OCI-LY1 (cell line): Measurements from ENCODE around the gene PSTPIP1.
A peak's percentile ranks its signal among the peaks of the same experiment; 100 is the strongest.

Source experiments
- H2AFZ ChIP-seq: fragments of 200-600 bp; sonication (generic), shearing (Covaris generic); 2 replicates; pipeline ENCODE4 v1.6.0; 2014; ENCODE audit warnings: antibody characterized with exemption, mild to moderate bottlenecking, low read length
- H3F3A ChIP-seq: fragments of 200-600 bp; sonication (generic), shearing (Covaris generic); 2 replicates; pipeline ENCODE4 v1.6.0; 2014; ENCODE audit warnings: mild to moderate bottlenecking, antibody characterized with exemption, low read length, moderate library complexity; ENCODE audit not compliant: insufficient read depth
- H3K27ac ChIP-seq: fragments of 200-600 bp; sonication (generic); 2 replicates; pipeline ENCODE4 v1.5.1; 2014; ENCODE audit warnings: low read length, mixed run types, mild to moderate bottlenecking, low read depth; ENCODE audit not compliant: poor library complexity, severe bottlenecking
- H3K27me3 ChIP-seq: fragments of 200-600 bp; sonication (generic); 2 replicates; pipeline ENCODE4 v1.6.0; 2014; ENCODE audit warnings: antibody characterized with exemption, mild to moderate bottlenecking, low read length, moderate library complexity; ENCODE audit not compliant: insufficient read depth
- H3K36me3 ChIP-seq: fragments of 200-600 bp; sonication (generic); 2 replicates; pipeline ENCODE4 v1.6.1; 2014; ENCODE audit warnings: mild to moderate bottlenecking, antibody characterized with exemption, low read length, moderate library complexity, mixed read lengths; ENCODE audit not compliant: insufficient read depth
- H3K4me1 ChIP-seq: fragments of 200-600 bp; sonication (generic); 2 replicates; pipeline ENCODE4 v1.5.1; 2014; ENCODE audit warnings: mild to moderate bottlenecking, low read length, moderate library complexity; ENCODE audit not compliant: insufficient read depth, severe bottlenecking
- H3K4me2 ChIP-seq: fragments of 200-600 bp; sonication (generic), shearing (Covaris generic); 2 replicates; pipeline ENCODE4 v1.6.1; 2014; ENCODE audit warnings: low read length
- H3K4me3 ChIP-seq: fragments of 200-600 bp; sonication (generic); 2 replicates; pipeline ENCODE4 v1.5.1; 2014; ENCODE audit warnings: low read length, low read depth, mild to moderate bottlenecking, mixed read lengths; ENCODE audit not compliant: poor library complexity, severe bottlenecking
- H3K79me2 ChIP-seq: fragments of 200-600 bp; shearing (Covaris generic); 2 replicates; pipeline ENCODE4 v1.6.1; 2016; ENCODE audit warnings: mixed run types, low read length, mixed read lengths; ENCODE audit not compliant: insufficient read depth
- H3K9ac ChIP-seq: fragments of 200-600 bp; sonication (generic), shearing (Covaris generic); 2 replicates; pipeline ENCODE4 v1.6.1; 2014; ENCODE audit warnings: mild to moderate bottlenecking, low read length, mixed read lengths
- H3K9me2 ChIP-seq: fragments of 200-600 bp; sonication (generic), shearing (Covaris generic); 2 replicates; pipeline ENCODE4 v1.6.1; 2014; ENCODE audit warnings: low read depth, mild to moderate bottlenecking, low read length, mixed read lengths
- H3K9me3 ChIP-seq: fragments of 200-600 bp; shearing (Covaris generic); 2 replicates; pipeline ENCODE4 v1.6.1; 2014; ENCODE audit warnings: low read length, mixed read lengths
- H4K20me1 ChIP-seq: fragments of 200-600 bp; sonication (generic), shearing (Covaris generic); 2 replicates; pipeline ENCODE4 v1.6.0; 2016; ENCODE audit warnings: mild to moderate bottlenecking, low read length; ENCODE audit not compliant: insufficient read depth
- CTCF ChIP-seq: fragments of 200-600 bp; sonication (generic), shearing (Covaris generic); IDR thresholded peaks from 2 replicates; pipeline ENCODE4 v1.5.1; 2017; ENCODE audit warnings: mild to moderate bottlenecking, antibody characterized with exemption, low read length, moderate library complexity, mixed read lengths
- EZH2 ChIP-seq: fragments of 200-600 bp; sonication (generic), shearing (Covaris generic); IDR thresholded peaks from 2 replicates; pipeline ENCODE4 v1.8.0; 2017; ENCODE audit warnings: borderline replicate concordance, mixed run types, mild to moderate bottlenecking, antibody characterized with exemption, low read length, moderate library complexity, mixed read lengths

Gene PSTPIP1

DNA sequence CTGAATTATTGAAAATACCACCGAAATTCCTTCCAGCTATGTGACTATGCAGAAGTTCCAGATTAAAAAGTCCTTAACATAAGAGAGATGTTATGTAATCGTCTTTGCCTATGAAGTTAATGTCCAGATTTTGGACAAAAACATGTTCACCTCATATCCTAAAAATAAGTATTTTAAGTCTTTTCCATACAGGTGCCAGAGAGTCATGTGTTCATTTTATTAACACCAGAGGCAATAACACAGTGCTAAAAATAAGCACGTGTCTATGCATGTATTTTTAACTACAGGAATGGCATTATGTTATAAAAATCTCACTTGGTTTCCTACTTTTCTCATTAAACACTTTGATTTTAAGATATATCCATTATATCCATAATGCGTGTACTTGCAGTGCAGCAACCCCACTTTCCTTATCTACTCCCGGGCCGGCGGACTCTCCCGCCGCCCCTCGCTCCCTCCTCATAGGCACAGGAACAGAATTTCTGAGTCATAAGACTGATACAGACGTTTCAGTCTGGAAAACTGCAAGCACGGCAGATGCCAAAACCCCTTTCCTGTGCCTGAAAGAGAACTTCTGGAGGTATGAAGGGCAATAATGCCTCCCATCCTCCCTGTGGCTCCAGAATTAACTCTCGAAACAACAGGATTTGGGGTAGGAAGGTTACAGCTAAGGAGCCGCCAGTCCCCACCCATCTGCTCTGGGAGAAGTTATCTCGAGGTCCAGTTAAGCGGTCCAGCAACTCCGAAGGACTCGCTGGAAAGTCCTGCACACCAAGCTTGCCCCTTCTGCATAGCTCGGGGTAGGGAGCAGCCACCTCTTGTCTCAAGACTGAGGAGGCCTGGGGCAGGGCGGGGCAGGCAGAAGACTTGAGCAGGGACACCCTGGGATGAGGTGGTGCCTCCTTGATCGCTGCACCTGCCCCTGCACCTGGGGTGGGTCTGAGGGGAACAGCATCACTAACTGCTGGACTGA, 22.3 kb upstream of the PSTPIP1 start:
- no peak overlapping the region for H3K27ac ChIP-seq
- no peak overlapping the region for H3K4me3 ChIP-seq
- no peaks in the 10 kb centered on the region; the same call in 1 of the 2 replicates for H3K27me3 ChIP-seq
- H3K4me2 ChIP-seq = no peak overlapping the region
- H3K79me2 ChIP-seq = no peaks in the 10 kb centered on the region
- H4K20me1 ChIP-seq = no peaks in the 10 kb centered on the region
- no peak overlapping the region for H2AFZ ChIP-seq
- no peak overlapping the region for H3K9ac ChIP-seq
- no peaks in the 10 kb centered on the region for H3K4me1 ChIP-seq
- H3F3A ChIP-seq = no peaks in the 10 kb centered on the region
- H3K9me3 ChIP-seq = no peaks in the 10 kb centered on the region
- H3K36me3 ChIP-seq = no peaks in the 10 kb centered on the region
- no peak for TF ChIP-seq CTCF
- no peak for TF ChIP-seq EZH2
- no peaks in the 10 kb centered on the region for H3K9me2 ChIP-seq

DNA sequence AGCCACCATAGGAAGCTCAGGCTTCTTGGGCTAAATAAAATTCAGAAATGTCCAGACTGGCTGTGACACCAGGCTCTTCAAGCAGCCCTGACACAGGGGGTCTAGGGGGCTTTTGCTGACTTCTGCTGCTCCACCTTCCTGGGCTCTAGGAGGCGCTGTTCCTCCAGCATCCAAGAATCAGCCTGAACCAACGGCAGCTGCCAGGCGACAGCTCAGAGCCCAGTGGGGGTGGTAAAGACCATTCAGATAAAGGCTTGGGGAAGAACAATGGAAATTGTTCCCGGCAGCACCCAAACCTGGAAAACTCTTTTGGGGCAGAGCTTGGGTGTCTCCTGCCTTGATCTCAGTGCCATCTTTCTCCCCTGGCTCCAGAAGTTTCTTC, 21.6 kb upstream of the PSTPIP1 start:
- Histone ChIP-seq H4K20me1 (no peaks in the 10 kb centered on the region), H3K9ac (no peak overlapping the region), H3K36me3 (no peaks in the 10 kb centered on the region), H3K79me2 (no peaks in the 10 kb centered on the region), H3K9me3 (no peaks in the 10 kb centered on the region), H3K9me2 (no peaks in the 10 kb centered on the region), H3K27ac (no peak overlapping the region), H2AFZ (no peak overlapping the region), H3K4me1 (no peaks in the 10 kb centered on the region), H3K27me3 (no peaks in the 10 kb centered on the region; the same call in 1 of the 2 replicates), H3K4me3 (no peak overlapping the region), H3F3A (no peaks in the 10 kb centered on the region), H3K4me2 (no peak overlapping the region)
- no peak for TF ChIP-seq EZH2
- TF ChIP-seq CTCF = peak; percentile 78

DNA sequence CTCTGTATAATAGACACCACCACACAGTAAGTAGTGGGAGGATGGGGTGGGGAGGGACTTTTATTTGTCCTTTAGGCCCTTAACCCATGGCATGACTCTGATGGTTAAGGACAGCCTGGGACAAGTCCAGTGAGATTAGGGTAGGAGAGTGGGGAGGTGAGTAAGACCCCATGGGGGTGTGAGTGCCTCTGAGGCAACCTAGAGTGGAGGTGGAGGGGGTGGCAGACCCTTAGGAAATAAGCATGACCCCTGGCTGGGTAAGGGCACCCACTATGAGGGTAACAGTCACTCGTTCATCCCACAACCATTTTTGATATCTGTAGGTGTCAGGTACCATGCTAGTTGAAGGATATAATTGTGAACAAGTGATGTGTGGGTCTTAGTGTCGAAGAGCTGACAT, 21.0 kb upstream of the PSTPIP1 start:
- Histone ChIP-seq H3K27me3 (no peaks in the 10 kb centered on the region; the same call in none of the 2 replicates), H3K4me2 (no peak overlapping the region), H4K20me1 (no peaks in the 10 kb centered on the region), H3F3A (no peaks in the 10 kb centered on the region), H3K36me3 (no peaks in the 10 kb centered on the region), H3K9ac (no peak overlapping the region), H3K79me2 (no peaks in the 10 kb centered on the region), H2AFZ (no peak overlapping the region), H3K9me2 (no peaks in the 10 kb centered on the region), H3K4me3 (no peak overlapping the region), H3K9me3 (no peaks in the 10 kb centered on the region), H3K4me1 (no peaks in the 10 kb centered on the region), H3K27ac (no peak overlapping the region)
- no peak for TF ChIP-seq CTCF
- TF ChIP-seq EZH2 = no peak
